Measurements from ENCODE around the gene MIS18A.
"Not testable (repeated sequence)": the region's sequence is repeated elsewhere in the genome, so short reads cannot be mapped to it uniquely, and the experiment has no call there.

GRCh38 chr21:32265321-32265720 is 13.5 kb downstream of the MIS18A start:
- TF ChIP-seq PRDM15 (CRISPR knock-in tag; IDR thresholded peaks at IDR 0.05); CTCF (IDR thresholded peaks at IDR 0.05); ZNF121 (CRISPR knock-in tag; IDR thresholded peaks at IDR 0.05); CBFB (CRISPR knock-in tag; IDR thresholded peaks at IDR 0.05; ENCODE audit: low read depth); ATF6 (CRISPR knock-in tag; IDR thresholded peaks at IDR 0.05); SMAD4 (CRISPR knock-in tag; IDR thresholded peaks at IDR 0.05); CREB1 (CRISPR knock-in tag; IDR thresholded peaks at IDR 0.05); RELA (CRISPR knock-in tag; IDR thresholded peaks at IDR 0.05; ENCODE audit: borderline replicate concordance); NFE2L1 (CRISPR knock-in tag; IDR thresholded peaks at IDR 0.05); FOXP4 (CRISPR knock-in tag; IDR thresholded peaks at IDR 0.05): not testable (repeated sequence)

Measured in WTC11 (cell line).